Bronchial epithelial cell (primary cell): ENCODE results near the gene PFKL. TPM values are rescaled to one million over a fixed set of nuclear protein-coding genes. Genes with fewer than 3 reads are reported as not detected.

ENCODE experiments used
- DNase-seq: peaks from one replicate; pipeline ENCODE4 v3.0.0-alpha.2; 2010; ENCODE audit warnings: low read depth
- FAIRE-seq: peaks from 2 replicates; lab custom pipeline; 2011; peaks lifted over from hg19 to GRCh38; lab: Jason Lieb, UNC
- H3K27me3 ChIP-seq: 2 replicates; pipeline ENCODE4 v1.5.1; 2011; ENCODE audit warnings: low read length; ENCODE audit not compliant: control insufficient read depth, insufficient read depth
- H3K36me3 ChIP-seq: 2 replicates; pipeline ENCODE4 v1.5.1; 2011; ENCODE audit warnings: low read length; ENCODE audit not compliant: control insufficient read depth, insufficient read depth
- H3K4me3 ChIP-seq: 2 replicates; pipeline ENCODE4 v1.5.1; 2011; ENCODE audit warnings: mild to moderate bottlenecking, low read depth, low read length, control low read depth
- CTCF ChIP-seq: IDR thresholded peaks from 2 replicates; pipeline ENCODE4 v1.5.1; 2011; ENCODE audit warnings: mild to moderate bottlenecking, moderate library complexity, low read length, control low read depth, inconsistent platforms; ENCODE audit not compliant: insufficient read depth, severe bottlenecking
- total RNA-seq: library from RNA; depleted of rRNA; stranded (reverse); fragments of >200 nt; gene quantifications from 2 replicates; pipeline ENCODE4 v1.2.1, GENCODE V29; 2014

Gene PFKL
- total RNA-seq, 1 donor from 2014 or later = 148 TPM

GRCh38 chr21:44295163-44295573, 4.7 kb upstream of the PFKL start:
- no peak for TF ChIP-seq CTCF
- FAIRE-seq = no peak
- no peak for DNase-seq
- Histone ChIP-seq H3K4me3 (no peak overlapping the region), H3K36me3 (no peaks in the 10 kb centered on the region), H3K27me3 (peaks cover 4% of the 10 kb centered on the region)

- FAIRE-seq = no peak
- Histone ChIP-seq H3K36me3 (no peaks in the 10 kb centered on the region), H3K27me3 (peaks cover 4% of the 10 kb centered on the region)
Measured at GRCh38 chr21:44295646-44296045, 4.2 kb upstream of the PFKL start.

GRCh38 chr21:44296103-44296519, 3.7 kb upstream of the PFKL start:
- no peak overlapping the region for H3K4me3 ChIP-seq
- H3K36me3 ChIP-seq = no peaks in the 10 kb centered on the region
- TF ChIP-seq CTCF = no peak
- DNase-seq (no peak), FAIRE-seq (no peak)
- H3K27me3 ChIP-seq = peaks cover 2% of the 10 kb centered on the region

More at GRCh38 chr21:44295646-44296045, 4.2 kb upstream of the PFKL start:
- H3K4me3 ChIP-seq = no peak overlapping the region
- DNase-seq = no peak
- TF ChIP-seq CTCF = no peak

- Histone ChIP-seq H3K27me3 (peaks cover 2% of the 10 kb centered on the region), H3K4me3 (no peak overlapping the region), H3K36me3 (no peaks in the 10 kb centered on the region)
- FAIRE-seq = no peak
- DNase-seq = no peak
- no peak for TF ChIP-seq CTCF
Measured at GRCh38 chr21:44296916-44297315, 2.9 kb upstream of the PFKL start.

- H3K27me3 ChIP-seq = peaks cover 2% of the 10 kb centered on the region
- H3K4me3 ChIP-seq = no peak overlapping the region
- H3K36me3 ChIP-seq = no peaks in the 10 kb centered on the region
- peak; percentile 91 for TF ChIP-seq CTCF
- DNase-seq (peak; percentile 62), FAIRE-seq (no peak)
Measured at GRCh38 chr21:44297525-44298290, 2.1 kb upstream of the PFKL start.
